Gastrocnemius medialis (tissue), 4 donors: ENCODE results near the gene SHISAL1. TPM values are rescaled to one million over a fixed set of nuclear protein-coding genes. Genes with fewer than 3 reads are reported as not detected.

ENCODE experiments used
- ATAC-seq, 2 donors: fragments of 150-250 bp; one replicate each; pipeline ENCODE4 v1.9.1; 2016
- DNase-seq, 2 donors: peaks; one replicate each; pipeline ENCODE4 v3.0.0-alpha.2; 2019
- H3K27ac ChIP-seq, 4 donors: fragments of 200-600 bp; sonication (generic); 1 replicate in 1 of 4; 2 replicates in 3 of 4; pipeline ENCODE4 v1.5.1; 2016 to 2018; ENCODE audit warnings: mild to moderate bottlenecking in 2 of 4, moderate library complexity in 1 of 4
- H3K27me3 ChIP-seq, 3 donors: fragments of 200-600 bp; sonication (generic) in 2 of 3; 1 replicate in 1 of 3; 2 replicates in 2 of 3; pipeline versions ENCODE4 v1.5.1 to v1.6.0; 2016 to 2019; ENCODE audit warnings: mild to moderate bottlenecking in 1 of 3, moderate library complexity in 1 of 3
- H3K36me3 ChIP-seq, 2 donors: fragments of 200-600 bp; sonication (generic) in 1 of 2; one replicate each; pipeline ENCODE4 v1.5.1; 2017 to 2018
- H3K4me1 ChIP-seq, 2 donors: fragments of 200-600 bp; sonication (generic) in 1 of 2; one replicate each; pipeline ENCODE4 v1.5.1; 2016 to 2017; ENCODE audit warnings: mild to moderate bottlenecking in 2 of 2
- H3K4me3 ChIP-seq, 4 donors: fragments of 200-600 bp; sonication (generic) in 3 of 4; 1 replicate in 1 of 4; 2 replicates in 3 of 4; pipeline ENCODE4 v1.5.1; 2016 to 2019; ENCODE audit warnings: mild to moderate bottlenecking in 2 of 4
- H3K9me3 ChIP-seq, 3 donors: fragments of 200-600 bp; sonication (generic) in 2 of 3; 1 replicate in 1 of 3; 2 replicates in 2 of 3; pipeline ENCODE4 v1.5.1; 2016 to 2019
- CTCF ChIP-seq, 5 experiments: fragments of 450-650 bp in 3 of 5; fragments of 200-600 bp in 2 of 5; sonication (generic) in 2 of 5; IDR thresholded peaks in 4 of 5; conservative IDR thresholded peaks in 1 of 5; 1 replicate in 4 of 5; 2 replicates in 1 of 5; pipeline ENCODE4 v1.5.1; 2016 to 2019; ENCODE audit warnings: antibody characterized with exemption in 5 of 5, mild to moderate bottlenecking in 3 of 5, moderate library complexity in 3 of 5
- POLR2A ChIP-seq, 2 donors: fragments of 450-650 bp; IDR thresholded peaks; one replicate each; pipeline ENCODE4 v1.6.1; 2017; ENCODE audit warnings: antibody characterized with exemption in 2 of 2, mild to moderate bottlenecking in 2 of 2, moderate library complexity in 2 of 2
- in situ Hi-C, 4 donors: fragments of 200-750 bp; cut with MboI; loops; one replicate each; pipeline versions ENCODE4 v1.15.0 to v1.8.0; 2017; ENCODE audit warnings: low sequenced_read_pairs in 4 of 4
- intact Hi-C: fragments of 100-400 bp; cut with DNase I; formaldehyde crosslinking; loops from one replicate; pipeline ENCODE4 v1.15.1; 2023; ENCODE audit warnings: low total_unique reads
- total RNA-seq, 4 donors: library from RNA; depleted of rRNA; stranded (reverse); fragments of >200 nt; gene quantifications; one replicate each; pipeline versions ENCODE4 v1.1.0 to v1.2.3, GENCODE V29; 2016

Gene SHISAL1
- total RNA-seq, 4 donors from 2014 or later: 0.03 to 0.10 TPM; not detected in 2

DNA sequence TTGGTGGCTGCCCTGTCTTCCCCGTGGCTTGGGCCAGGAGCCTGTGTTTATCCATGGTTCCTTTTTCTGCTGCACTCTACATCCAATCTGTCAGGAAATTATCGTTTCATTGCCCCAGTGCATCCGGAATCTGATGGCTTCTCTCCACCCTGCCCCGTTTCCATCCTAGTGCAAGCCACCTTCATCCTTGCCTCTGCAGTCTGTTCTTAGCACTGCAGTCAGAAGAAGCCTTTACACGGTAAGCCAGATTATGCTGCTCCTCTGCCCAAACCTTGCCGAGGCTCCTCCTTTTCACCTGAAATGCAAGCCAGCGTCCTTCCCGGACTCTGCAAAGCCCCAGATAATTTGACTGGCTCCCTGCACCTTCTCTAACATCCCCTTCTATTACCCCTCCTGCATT is 86.9 kb downstream of the SHISAL1 start:
- Histone ChIP-seq H3K4me3 (no peak overlapping the region), H3K27ac (no peak overlapping the region), H3K27me3 (peaks cover 0 to 15% (median 11%) of the 10 kb centered on the region in 3 donors), H3K36me3 (no peaks in the 10 kb centered on the region), H3K9me3 (no peaks in the 10 kb centered on the region), H3K4me1 (no peaks in the 10 kb centered on the region)
- no peak for ATAC-seq
- intact Hi-C loops: no loop called here
- DNase-seq: no peak
- TF ChIP-seq CTCF (IDR thresholded peaks at IDR 0.05 in 4 of 5, conservative IDR thresholded peaks at IDR 0.05 in 1 of 5): no peak
- TF ChIP-seq POLR2A (IDR thresholded peaks at IDR 0.05): no peak
- in situ Hi-C loops: no loop called here

GRCh38 chr22:44225091-44225689 is 87.6 kb downstream of the SHISAL1 start:
- intact Hi-C loops (no loop called here), in situ Hi-C loops (no loop called here)
- DNase-seq (no peak), ATAC-seq (no peak)
- Histone ChIP-seq H3K36me3 (no peaks in the 10 kb centered on the region), H3K9me3 (no peaks in the 10 kb centered on the region), H3K4me1 (no peaks in the 10 kb centered on the region), H3K27ac (no peak overlapping the region), H3K27me3 (peaks cover 0 to 15% (median 14%) of the 10 kb centered on the region in 3 donors), H3K4me3 (no peak overlapping the region)
- TF ChIP-seq CTCF (IDR thresholded peaks at IDR 0.05 in 4 of 5, conservative IDR thresholded peaks at IDR 0.05 in 1 of 5) (no peak), POLR2A (IDR thresholded peaks at IDR 0.05) (no peak)

- H3K36me3 ChIP-seq: no peaks in the 10 kb centered on the region
- intact Hi-C loops (no loop called here), in situ Hi-C loops (no loop called here)
- peaks cover 0 to 15% (median 14%) of the 10 kb centered on the region in 3 donors for H3K27me3 ChIP-seq
- H3K4me1 ChIP-seq: no peaks in the 10 kb centered on the region
- H3K9me3 ChIP-seq: no peaks in the 10 kb centered on the region
- TF ChIP-seq CTCF (IDR thresholded peaks at IDR 0.05 in 4 of 5, conservative IDR thresholded peaks at IDR 0.05 in 1 of 5) (no peak), POLR2A (IDR thresholded peaks at IDR 0.05) (no peak)
- no peak for ATAC-seq
- H3K4me3 ChIP-seq: no peak overlapping the region
- no peak for DNase-seq
- no peak overlapping the region for H3K27ac ChIP-seq
Observed at GRCh38 chr22:44224166-44224565, 88.6 kb downstream of the SHISAL1 start.

GRCh38 chr22:44221710-44222475 is 90.9 kb downstream of the SHISAL1 start:
- no peak overlapping the region for H3K27ac ChIP-seq
- no peaks in the 10 kb centered on the region for H3K9me3 ChIP-seq
- no peaks in the 10 kb centered on the region for H3K36me3 ChIP-seq
- H3K4me3 ChIP-seq: no peak overlapping the region
- H3K4me1 ChIP-seq: no peaks in the 10 kb centered on the region
- DNase-seq: no peak
- intact Hi-C loops (no loop called here), in situ Hi-C loops (no loop called here)
- H3K27me3 ChIP-seq: peaks cover 0 to 14% (median 10%) of the 10 kb centered on the region in 3 donors
- no peak for TF ChIP-seq POLR2A (IDR thresholded peaks at IDR 0.05)
- TF ChIP-seq CTCF (IDR thresholded peaks at IDR 0.05 in 4 of 5, conservative IDR thresholded peaks at IDR 0.05 in 1 of 5): no peak
- no peak for ATAC-seq
